GM12891 (cell line): ENCODE data around the gene SLC25A47.

Experiments used
- POLR2A ChIP-seq: IDR thresholded peaks from 2 replicates; pipeline ENCODE4 v1.6.1; 2011; ENCODE audit warnings: low read depth, low read length, control low read depth
- POLR2AphosphoS5 ChIP-seq: IDR thresholded peaks from 2 replicates; pipeline ENCODE4 v1.6.1; 2011; ENCODE audit warnings: low read depth, low read length, control low read depth
- POU2F2 ChIP-seq: IDR thresholded peaks from 2 replicates; pipeline ENCODE4 v1.6.1; 2011; ENCODE audit warnings: low read depth, mild to moderate bottlenecking, control low read depth, low read length, moderate library complexity
- SPI1 ChIP-seq: IDR thresholded peaks from 2 replicates; pipeline ENCODE4 v1.6.1; 2011; ENCODE audit warnings: low read depth, low read length, control low read depth
- TAF1 ChIP-seq: IDR thresholded peaks from 2 replicates; pipeline ENCODE4 v1.6.1; 2011; ENCODE audit warnings: low read depth, low read length, control low read depth

DNA sequence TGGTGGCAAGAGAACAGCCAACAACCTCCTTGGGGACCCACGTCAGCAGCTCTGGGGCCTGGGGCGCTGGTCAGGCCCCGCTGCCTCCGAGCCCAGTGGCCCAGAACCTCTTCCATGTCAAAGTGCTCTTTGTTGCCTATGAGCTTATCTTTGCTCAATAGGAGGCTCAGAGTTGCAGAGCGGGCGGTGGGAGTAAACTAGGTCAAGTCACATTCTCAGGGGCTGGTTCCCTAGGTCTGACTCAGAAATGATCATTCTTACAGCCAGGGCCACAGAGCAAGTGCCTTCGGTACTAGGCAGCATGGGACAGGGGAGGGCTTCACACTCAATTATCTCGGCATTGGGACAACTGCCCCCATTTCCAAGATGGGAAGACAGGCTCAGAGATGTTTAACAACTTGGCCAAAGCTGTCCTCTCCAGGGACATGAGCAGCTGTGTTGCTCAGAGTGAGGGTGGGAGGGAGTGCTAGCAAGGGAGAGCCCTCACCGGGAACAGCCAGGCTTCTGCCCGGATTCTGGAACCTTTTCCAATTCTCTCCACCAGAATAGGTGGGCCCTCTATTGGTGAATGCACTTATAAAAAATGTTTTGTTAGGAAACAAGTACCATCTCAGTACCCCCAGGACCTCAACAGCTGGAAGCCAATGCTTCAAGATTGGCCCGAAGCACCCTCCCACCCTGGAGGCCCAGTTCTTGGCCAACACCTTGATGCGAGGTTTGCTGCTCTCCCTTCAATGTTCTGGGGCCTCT is 28.8 kb upstream of the SLC25A47 start:
- TF ChIP-seq POLR2A, result no peak
- no peak for TF ChIP-seq TAF1
- no peak for TF ChIP-seq POLR2AphosphoS5
- no peak for TF ChIP-seq POU2F2
- no peak for TF ChIP-seq SPI1
